Mucosa of stomach (tissue), 1 donor: ENCODE results near the gene FBXL19.
A peak's percentile ranks its signal among the peaks of the same experiment; 100 is the strongest.
"Not testable (repeated sequence)": the region's sequence is repeated elsewhere in the genome, so short reads cannot be mapped to it uniquely, and the experiment has no call there.

Source experiments
- H3K27me3 ChIP-seq: one replicate; pipeline ENCODE4 v1.7.0; 2013; ENCODE audit warnings: mild to moderate bottlenecking, low read length; ENCODE audit not compliant: control insufficient read depth, insufficient read depth
- H3K36me3 ChIP-seq: one replicate; pipeline ENCODE4 v1.7.0; 2013; ENCODE audit warnings: low read length; ENCODE audit not compliant: control insufficient read depth, insufficient read depth
- H3K4me1 ChIP-seq: one replicate; pipeline ENCODE4 v1.7.0; 2013; ENCODE audit warnings: mild to moderate bottlenecking, low read length; ENCODE audit not compliant: control insufficient read depth, insufficient read depth
- H3K4me3 ChIP-seq: one replicate; pipeline ENCODE4 v1.7.0; 2013; ENCODE audit warnings: low read length
- H3K9ac ChIP-seq: one replicate; pipeline ENCODE4 v1.7.0; 2013; ENCODE audit warnings: mild to moderate bottlenecking, low read length, moderate library complexity
- H3K9me3 ChIP-seq: one replicate; pipeline ENCODE4 v1.7.0; 2013; ENCODE audit warnings: mild to moderate bottlenecking, low read length, moderate library complexity; ENCODE audit not compliant: control insufficient read depth
- donor health status: Pancreatic carcinoma.

FBXL19 gene

DNA sequence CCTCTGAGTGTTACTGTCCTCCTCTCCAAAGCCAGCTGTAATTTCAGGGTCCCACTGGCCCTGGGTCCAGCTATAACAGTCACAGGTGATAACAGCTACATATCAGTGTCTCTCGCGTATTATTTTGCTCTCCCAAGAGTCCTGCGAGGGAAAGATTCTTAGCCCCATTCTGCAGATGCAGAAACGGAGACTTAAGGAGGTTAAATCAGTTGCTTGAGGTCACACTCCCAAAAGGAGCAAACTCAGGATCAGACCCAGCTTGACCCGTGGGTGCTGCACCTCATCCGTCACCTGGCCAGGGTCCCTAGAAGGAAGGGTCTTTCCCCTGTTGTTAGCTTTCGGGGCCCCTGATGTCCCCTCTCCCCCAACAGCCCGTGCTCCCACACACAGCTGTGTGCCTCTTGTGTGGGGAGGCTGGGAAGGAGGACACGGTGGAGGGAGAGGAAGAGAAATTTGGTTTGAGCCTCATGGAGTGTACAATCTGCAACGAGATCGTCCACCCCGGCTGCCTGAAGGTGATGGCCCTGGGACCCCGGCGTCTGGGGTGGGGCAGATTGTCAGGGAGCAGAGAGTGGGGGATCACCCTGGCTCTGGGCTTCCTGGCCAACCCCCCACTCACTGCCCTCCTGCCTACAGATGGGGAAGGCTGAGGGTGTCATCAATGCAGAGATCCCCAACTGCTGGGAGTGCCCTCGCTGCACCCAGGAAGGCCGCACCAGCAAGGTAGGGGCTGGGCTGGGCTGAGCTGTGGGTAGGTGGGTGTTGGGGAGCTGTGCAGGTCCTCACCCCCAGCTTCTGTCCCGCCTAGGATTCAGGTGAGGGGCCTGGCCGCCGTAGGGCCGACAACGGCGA is 3.8 kb downstream of the FBXL19 start:
- Histone ChIP-seq H3K27me3 (no peaks in the 10 kb centered on the region), H3K9ac (no peak overlapping the region), H3K9me3 (no peaks in the 10 kb centered on the region), H3K4me1 (peaks cover 6% of the 10 kb centered on the region), H3K4me3 (no peak overlapping the region), H3K36me3 (peaks cover 3% of the 10 kb centered on the region)

DNA sequence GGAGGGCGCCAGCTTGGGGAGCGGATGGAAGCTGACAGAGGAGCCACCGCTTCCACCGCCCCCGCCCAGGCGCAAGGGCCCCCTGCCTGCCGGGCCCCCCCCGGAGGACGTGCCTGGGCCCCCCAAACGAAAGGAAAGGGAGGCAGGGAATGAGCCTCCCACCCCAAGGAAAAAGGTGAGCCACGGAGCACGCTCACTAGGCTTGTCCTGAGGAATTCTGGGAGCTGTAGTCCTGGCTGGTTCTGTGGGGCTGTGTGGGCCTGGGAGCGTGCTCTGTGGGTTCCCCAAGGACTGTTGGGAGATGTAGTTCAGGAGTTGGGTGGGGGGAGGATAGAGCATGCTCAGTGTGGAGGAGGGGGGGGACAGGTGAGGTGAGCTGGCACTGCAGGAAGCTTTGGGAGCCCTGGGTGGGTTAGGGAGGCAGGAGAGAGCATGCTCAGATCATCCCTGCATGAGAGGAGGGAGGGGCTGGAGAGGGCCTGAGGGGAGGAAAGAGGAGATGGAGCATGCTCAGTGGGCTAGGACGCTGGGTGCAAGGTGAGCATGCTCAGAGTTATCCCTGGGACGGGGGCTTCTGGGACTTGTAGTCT is 4.5 kb downstream of the FBXL19 start:
- Histone ChIP-seq H3K36me3 (peaks cover 5% of the 10 kb centered on the region), H3K4me1 (peaks cover 6% of the 10 kb centered on the region), H3K9ac (no peak overlapping the region), H3K27me3 (no peaks in the 10 kb centered on the region), H3K4me3 (no peak overlapping the region), H3K9me3 (no peaks in the 10 kb centered on the region)

DNA sequence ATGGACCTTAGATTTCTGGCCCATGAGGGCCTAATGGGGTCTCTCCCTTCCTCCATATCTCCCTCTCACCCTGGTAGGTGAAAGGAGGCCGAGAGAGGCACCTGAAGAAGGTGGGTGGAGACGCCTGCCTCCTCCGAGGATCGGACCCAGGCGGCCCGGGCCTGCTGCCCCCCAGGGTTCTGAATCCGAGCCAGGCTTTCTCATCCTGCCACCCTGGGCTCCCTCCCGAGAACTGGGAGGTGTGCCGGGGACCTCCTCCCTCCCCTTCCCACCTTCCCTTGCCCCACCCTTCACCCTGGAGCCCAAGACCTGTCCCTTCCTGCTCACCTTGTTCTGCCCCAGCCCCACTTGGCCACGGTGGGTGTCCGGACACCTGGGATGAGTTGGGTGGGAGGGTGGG is 5.0 kb downstream of the FBXL19 start:
- no peaks in the 10 kb centered on the region for H3K9me3 ChIP-seq
- H3K9ac ChIP-seq, result no peak overlapping the region
- peaks cover 5% of the 10 kb centered on the region for H3K36me3 ChIP-seq
- no peak overlapping the region for H3K4me3 ChIP-seq
- no peaks in the 10 kb centered on the region for H3K27me3 ChIP-seq
- H3K4me1 ChIP-seq, result peaks cover 6% of the 10 kb centered on the region

DNA sequence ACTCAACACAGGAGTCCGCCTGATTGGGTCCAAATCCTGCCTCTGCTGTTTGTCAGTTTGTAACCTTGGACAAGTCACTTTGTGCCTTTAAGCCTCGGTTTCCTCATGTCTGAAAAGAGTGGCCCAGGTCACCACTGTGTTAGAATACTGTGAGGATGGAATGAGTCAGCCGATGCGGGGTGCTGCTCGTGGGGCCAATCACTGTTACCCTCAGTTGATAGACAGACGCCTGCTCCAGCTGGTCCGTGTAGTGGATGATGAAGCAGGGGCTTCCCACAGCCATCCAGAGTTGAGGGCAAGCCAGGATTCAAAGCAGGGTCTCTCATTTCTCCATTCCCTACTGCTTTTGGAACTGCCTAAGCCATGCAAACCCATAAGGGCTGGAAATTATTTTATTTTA is 5.8 kb downstream of the FBXL19 start:
- H3K4me1 ChIP-seq, result peaks cover 6% of the 10 kb centered on the region
- peaks cover 5% of the 10 kb centered on the region for H3K36me3 ChIP-seq
- H3K9ac ChIP-seq, result no peak overlapping the region
- no peaks in the 10 kb centered on the region for H3K9me3 ChIP-seq
- no peak overlapping the region for H3K4me3 ChIP-seq
- no peaks in the 10 kb centered on the region for H3K27me3 ChIP-seq

DNA sequence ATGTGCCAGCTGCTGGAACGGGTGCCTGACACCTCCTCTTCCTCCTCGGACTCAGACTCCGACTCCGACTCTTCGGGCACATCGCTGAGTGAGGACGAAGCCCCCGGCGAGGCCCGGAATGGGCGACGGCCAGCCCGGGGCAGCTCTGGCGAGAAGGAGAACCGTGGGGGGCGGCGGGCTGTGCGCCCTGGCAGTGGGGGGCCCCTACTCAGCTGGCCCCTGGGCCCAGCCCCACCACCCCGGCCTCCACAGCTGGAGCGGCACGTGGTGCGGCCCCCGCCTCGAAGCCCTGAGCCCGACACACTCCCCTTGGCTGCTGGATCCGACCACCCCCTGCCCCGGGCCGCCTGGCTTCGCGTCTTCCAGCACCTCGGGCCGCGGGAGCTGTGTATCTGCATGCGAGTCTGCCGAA is 6.8 kb downstream of the FBXL19 start:
- no peaks in the 10 kb centered on the region for H3K27me3 ChIP-seq
- no peaks in the 10 kb centered on the region for H3K4me1 ChIP-seq
- H3K9me3 ChIP-seq, result no peaks in the 10 kb centered on the region
- no peak overlapping the region for H3K4me3 ChIP-seq
- peaks cover 5% of the 10 kb centered on the region for H3K36me3 ChIP-seq
- H3K9ac ChIP-seq, result no peak overlapping the region

DNA sequence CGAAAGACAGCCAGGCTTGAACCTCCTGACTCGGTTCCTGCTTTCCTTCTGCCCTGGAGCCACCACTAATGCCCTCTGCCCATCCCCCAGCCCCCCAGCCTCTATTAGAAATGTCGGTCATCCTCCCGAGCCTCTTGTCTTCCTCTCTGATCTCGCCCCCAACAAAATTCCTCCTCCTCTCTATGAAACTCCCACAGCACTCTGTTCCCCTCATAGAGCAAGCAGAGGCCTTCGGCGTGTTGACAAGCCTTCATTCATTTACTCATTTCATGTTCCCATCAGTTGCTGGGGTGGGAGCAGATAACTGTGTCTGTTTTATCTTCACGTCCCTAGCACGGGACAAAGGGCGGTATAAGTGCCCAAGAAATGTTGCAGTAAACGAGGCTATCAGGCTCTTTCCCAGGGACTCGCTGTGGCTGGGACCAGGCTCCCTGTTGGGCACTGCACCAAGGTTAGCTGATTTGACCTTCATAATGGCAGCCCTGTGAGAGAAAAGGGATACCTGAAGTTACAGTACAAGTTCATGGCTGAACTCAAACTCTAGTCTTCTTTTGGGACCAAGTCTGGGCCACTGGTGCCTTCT is 7.8 kb downstream of the FBXL19 start:
- Histone ChIP-seq H3K4me3 (no peak overlapping the region), H3K36me3 (peaks cover 5% of the 10 kb centered on the region), H3K27me3 (no peaks in the 10 kb centered on the region), H3K4me1 (no peaks in the 10 kb centered on the region), H3K9ac (no peak overlapping the region), H3K9me3 (no peaks in the 10 kb centered on the region)

DNA sequence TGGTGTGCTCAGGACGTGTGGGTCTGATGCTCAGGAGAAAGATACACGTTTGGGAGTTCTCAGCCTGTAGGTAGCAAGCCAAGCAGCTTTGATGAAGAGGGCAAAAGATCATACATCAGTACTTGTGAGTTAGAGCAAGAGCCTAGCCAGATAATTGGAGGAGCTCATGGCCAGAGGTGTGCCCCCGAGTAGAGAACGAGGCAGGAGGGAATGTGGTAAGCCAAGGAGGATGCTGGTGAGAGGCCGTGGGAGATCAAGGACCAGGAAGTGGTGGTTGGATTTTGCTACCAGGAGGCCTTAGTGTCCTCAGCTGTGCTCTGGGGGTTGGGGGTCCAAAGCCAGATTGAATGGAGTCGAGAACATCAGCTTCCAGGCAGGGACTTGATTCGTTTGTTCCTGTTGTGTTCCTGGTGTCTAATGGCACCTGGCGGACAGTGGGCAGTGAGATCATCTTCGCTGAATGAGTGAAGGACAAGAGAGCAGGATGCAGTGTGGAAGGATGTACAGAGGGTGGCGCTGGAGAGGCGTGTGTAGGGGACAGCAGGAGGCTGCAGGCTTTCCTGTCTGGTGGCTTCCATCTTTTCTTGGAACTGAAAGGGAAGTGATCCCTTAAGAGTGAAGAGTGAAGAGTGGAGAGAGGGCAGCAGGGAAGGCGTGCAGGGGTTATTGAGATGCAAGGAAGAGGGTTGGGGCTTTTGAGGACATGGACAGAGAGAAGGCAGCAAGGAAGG is 11.6 kb downstream of the FBXL19 start:
- no peak overlapping the region for H3K9ac ChIP-seq
- no peaks in the 10 kb centered on the region for H3K4me1 ChIP-seq
- H3K27me3 ChIP-seq, result no peaks in the 10 kb centered on the region
- H3K4me3 ChIP-seq, result no peak overlapping the region
- H3K36me3 ChIP-seq, result peaks cover 5% of the 10 kb centered on the region
- no peaks in the 10 kb centered on the region for H3K9me3 ChIP-seq

DNA sequence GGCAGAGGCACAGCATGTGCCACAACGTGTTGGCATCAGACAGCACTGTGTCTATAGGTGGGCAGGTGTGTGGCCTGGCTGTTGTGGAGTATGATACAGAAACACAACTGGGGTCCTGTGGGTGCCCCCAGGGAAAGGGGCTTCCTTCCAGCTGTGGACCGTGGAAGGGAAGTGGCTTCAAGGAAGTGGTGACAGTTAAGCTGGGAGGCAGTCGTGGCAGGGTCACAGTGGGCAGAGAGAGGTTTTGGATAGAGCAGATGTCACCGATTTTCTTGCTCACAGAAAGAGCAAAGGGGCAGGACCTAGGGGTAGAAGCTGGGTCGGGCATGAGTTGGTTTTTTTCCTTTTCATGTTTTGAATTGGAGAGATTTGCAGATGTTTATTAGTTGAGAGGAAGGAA is 14.3 kb downstream of the FBXL19 start:
- H3K4me1 ChIP-seq, result peaks cover 13% of the 10 kb centered on the region
- H3K9me3 ChIP-seq, result no peaks in the 10 kb centered on the region
- no peaks in the 10 kb centered on the region for H3K36me3 ChIP-seq
- no peak overlapping the region for H3K4me3 ChIP-seq
- no peak overlapping the region for H3K9ac ChIP-seq
- no peaks in the 10 kb centered on the region for H3K27me3 ChIP-seq

DNA sequence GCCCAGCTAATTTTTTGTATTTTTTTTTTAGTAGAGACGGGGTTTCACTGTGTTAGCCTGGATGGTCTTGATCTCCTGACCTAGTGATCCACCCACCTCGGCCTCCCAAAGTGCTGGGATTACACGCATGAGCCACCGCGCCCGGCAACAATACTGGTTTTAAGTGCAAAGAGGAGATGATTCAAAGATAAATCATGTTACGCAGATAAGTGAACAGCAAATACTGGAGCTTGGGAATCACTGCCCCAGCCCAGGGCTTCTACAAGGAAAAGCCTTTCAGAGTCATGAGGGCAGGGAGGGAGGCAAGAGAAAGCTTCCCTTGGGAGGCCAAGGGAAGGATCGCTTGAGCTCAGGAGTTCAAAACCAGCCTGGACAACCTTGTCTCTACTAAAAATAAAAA is 16.2 kb downstream of the FBXL19 start:
- H3K9ac ChIP-seq, H3K4me3 ChIP-seq, H3K27me3 ChIP-seq, H3K9me3 ChIP-seq, H3K36me3 ChIP-seq: not testable (repeated sequence)
- H3K4me1 ChIP-seq, result peaks cover 15% of the 10 kb centered on the region

DNA sequence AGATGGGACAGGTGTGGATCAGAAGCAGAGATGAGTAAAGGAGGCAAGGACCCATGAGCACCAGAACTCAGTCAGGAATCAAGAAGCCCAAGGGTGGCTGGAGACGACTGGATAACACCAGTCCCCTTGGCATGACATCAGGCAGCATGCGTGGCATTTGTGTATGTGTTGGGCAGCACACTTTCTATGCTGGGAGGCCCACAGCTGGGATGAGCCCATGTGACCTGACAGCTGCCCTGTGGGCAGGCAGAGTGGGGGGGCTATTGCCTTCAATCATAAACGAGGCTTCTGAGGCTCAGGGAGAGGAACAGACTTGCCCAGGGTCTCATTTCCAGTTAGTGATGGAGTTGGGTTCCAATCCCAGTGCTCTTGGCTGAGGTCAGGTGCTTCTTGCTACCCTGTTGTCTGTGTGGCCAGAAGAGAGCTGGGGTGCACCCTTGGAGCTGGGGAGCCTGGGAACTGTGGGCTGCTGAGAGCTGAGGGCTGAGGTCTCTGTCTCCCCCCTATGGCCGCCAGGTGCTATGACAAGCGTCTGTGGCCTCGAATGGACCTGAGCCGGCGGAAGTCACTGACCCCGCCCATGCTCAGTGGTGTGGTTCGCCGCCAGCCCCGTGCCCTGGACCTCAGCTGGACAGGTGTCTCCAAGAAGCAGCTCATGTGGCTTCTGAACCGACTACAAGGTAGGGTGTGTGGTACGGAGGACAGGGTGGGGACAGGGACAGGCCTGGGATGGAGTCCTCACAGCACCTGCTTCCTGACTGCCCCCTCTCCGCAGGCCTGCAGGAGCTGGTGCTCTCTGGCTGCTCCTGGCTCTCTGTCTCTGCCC is 18.4 kb downstream of the FBXL19 start:
- H3K36me3 ChIP-seq, result no peaks in the 10 kb centered on the region
- H3K9me3 ChIP-seq, result no peaks in the 10 kb centered on the region
- no peaks in the 10 kb centered on the region for H3K27me3 ChIP-seq
- H3K4me3 ChIP-seq, result no peak overlapping the region
- peaks cover 15% of the 10 kb centered on the region for H3K4me1 ChIP-seq
- peak overlapping the region; percentile 6 for H3K9ac ChIP-seq

DNA sequence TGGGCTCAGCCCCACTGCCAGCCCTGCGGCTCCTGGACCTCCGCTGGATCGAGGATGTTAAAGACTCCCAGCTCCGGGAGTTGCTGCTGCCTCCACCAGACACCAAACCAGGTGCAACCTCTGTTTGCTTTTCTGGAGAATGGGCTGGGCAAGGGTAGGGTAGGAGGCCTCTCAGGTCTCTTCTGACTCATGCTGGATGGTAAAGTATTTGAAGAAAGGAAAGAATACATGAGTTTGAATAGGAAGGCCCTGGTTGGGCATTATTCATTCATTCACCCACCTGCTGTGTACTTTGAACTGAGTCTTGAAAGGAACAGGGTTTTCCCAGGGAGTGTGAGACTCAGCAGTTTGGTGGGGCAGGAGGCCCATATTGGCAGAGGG is 19.0 kb downstream of the FBXL19 start:
- Histone ChIP-seq H3K9ac (peak overlapping the region; percentile 6), H3K27me3 (no peaks in the 10 kb centered on the region), H3K9me3 (no peaks in the 10 kb centered on the region), H3K36me3 (no peaks in the 10 kb centered on the region), H3K4me3 (no peak overlapping the region), H3K4me1 (peaks cover 15% of the 10 kb centered on the region)
